LNCAP (cell line): ENCODE results near the gene PARD3B.

Experiments used
- TF ChIP-seq, protein P1 (sequence below): fragments of 450-650 bp; IDR thresholded peaks from 2 replicates; pipeline ENCODE4 v1.5.1; 2017; ENCODE audit warnings: mild to moderate bottlenecking

Gene PARD3B

GRCh38 chr2:205424326-205424725 is 879.1 kb downstream of the PARD3B start:
- TF ChIP-seq, protein P1, sequence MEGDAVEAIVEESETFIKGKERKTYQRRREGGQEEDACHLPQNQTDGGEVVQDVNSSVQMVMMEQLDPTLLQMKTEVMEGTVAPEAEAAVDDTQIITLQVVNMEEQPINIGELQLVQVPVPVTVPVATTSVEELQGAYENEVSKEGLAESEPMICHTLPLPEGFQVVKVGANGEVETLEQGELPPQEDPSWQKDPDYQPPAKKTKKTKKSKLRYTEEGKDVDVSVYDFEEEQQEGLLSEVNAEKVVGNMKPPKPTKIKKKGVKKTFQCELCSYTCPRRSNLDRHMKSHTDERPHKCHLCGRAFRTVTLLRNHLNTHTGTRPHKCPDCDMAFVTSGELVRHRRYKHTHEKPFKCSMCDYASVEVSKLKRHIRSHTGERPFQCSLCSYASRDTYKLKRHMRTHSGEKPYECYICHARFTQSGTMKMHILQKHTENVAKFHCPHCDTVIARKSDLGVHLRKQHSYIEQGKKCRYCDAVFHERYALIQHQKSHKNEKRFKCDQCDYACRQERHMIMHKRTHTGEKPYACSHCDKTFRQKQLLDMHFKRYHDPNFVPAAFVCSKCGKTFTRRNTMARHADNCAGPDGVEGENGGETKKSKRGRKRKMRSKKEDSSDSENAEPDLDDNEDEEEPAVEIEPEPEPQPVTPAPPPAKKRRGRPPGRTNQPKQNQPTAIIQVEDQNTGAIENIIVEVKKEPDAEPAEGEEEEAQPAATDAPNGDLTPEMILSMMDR: no peak

DNA sequence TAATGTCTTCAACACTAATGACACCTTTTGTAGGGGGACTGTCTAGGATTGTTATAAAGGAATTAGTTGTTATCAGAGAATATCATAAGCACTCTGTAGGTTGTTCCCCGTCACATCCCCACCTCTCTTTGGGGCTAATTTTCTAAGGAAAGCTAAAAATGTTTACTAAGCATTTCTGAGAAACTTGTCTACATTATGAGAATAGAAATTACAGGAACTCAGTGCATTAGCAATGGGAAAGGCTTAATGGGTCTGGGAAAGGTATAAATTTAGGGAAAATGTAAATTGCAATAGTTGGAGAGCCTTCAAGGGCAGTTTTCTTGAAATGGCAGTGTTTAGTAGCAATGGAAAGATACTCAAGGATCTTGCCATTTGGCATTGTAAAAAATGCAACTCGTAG is 879.8 kb downstream of the PARD3B start:
- TF ChIP-seq, protein P1: no peak

GRCh38 chr2:205427112-205427511 is 881.8 kb downstream of the PARD3B start:
- TF ChIP-seq, protein P1: no peak

DNA sequence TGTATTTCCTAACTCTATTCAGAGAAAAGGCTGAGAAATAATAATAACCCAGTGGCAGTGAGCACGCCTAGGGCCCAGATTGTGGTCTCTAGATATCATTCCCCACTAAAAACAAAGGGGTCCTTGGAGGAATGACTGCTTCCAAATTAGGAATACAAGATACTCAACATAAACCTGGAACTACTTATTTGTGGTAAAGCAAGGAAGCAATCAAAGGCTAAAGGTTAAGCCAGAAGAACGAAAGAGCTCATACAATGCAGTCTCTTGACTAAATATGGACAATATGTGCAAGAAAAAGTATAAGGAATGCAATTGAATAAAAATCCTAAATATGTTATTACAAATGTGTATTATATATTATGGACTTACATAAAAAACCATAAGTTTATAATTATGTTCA is 883.5 kb downstream of the PARD3B start:
- TF ChIP-seq, protein P1: no peak

- TF ChIP-seq, protein P1: no peak
Measured at GRCh38 chr2:205435970-205436369, 890.7 kb downstream of the PARD3B start.

DNA sequence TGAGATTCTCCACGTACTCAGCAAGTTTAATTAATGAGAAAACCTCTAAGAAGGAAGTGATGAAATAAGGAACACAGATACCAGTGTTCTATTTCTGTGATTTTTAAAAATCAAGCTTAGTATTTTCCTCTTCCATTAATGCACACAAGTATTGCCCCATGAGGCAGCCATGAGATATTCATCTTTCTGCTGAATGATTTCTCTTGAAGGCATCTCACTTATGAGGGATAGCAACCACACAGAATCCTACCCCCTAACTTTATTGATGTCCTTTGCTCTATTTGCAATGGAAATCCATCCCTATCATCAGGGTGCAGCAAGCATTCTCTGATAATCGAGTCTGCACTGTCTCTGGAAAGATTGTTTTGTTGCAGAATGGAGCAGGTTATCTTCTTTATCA is 893.0 kb downstream of the PARD3B start:
- TF ChIP-seq, protein P1: no peak

DNA sequence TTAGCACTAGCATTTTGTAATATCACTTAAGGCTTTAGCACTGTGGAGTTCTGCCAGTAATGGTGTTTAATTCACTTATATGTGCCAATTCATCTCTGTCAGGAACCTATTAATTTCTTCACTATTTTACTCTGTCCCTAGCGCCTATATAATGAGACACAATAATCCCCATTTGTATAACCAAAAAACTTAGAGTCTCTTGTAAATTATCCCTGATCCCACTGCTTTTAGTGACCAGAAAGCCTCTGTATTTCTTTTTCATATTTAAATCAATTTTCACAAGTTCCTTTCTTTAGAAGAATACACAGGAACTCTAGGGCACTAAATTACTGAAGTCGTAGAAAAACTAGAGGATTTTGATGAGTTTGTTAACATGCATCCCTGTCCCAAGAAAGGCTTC is 894.3 kb downstream of the PARD3B start:
- TF ChIP-seq, protein P1: no peak

- TF ChIP-seq, protein P1: no peak
Measured at GRCh38 chr2:205441524-205441923, 896.2 kb downstream of the PARD3B start.
